Hippocampal formation (tissue), 2 donors: Measurements from ENCODE around the gene DAPK1.
A peak's percentile ranks its signal among the peaks of the same experiment; 100 is the strongest.

Experiments
- DNase-seq, 2 donors: peaks; one replicate each; lab custom pipeline; 2025; lab: John Stamatoyannopoulos, UW

DAPK1 gene

GRCh38 chr9:87643778-87644570, 146.3 kb downstream of the DAPK1 start:
- DNase-seq = no peak

GRCh38 chr9:87644659-87645058, 147.0 kb downstream of the DAPK1 start:
- no peak for DNase-seq

- no peak for DNase-seq
Measured at GRCh38 chr9:87646546-87646945, 148.9 kb downstream of the DAPK1 start.

GRCh38 chr9:87647114-87647513, 149.4 kb downstream of the DAPK1 start:
- DNase-seq = no peak

- no peak for DNase-seq
Measured at GRCh38 chr9:87648606-87649005, 150.9 kb downstream of the DAPK1 start.

- no peak for DNase-seq
Measured at GRCh38 chr9:87650611-87651295, 153.1 kb downstream of the DAPK1 start.

- DNase-seq = no peak
Measured at GRCh38 chr9:87651431-87651830, 153.8 kb downstream of the DAPK1 start.

GRCh38 chr9:87653941-87654340, 156.3 kb downstream of the DAPK1 start:
- no peak for DNase-seq

- DNase-seq = no peak
Measured at GRCh38 chr9:87655731-87656130, 158.1 kb downstream of the DAPK1 start.

GRCh38 chr9:87656485-87656884, 158.8 kb downstream of the DAPK1 start:
- no peak for DNase-seq

GRCh38 chr9:87657190-87657589, 159.5 kb downstream of the DAPK1 start:
- DNase-seq = no peak

- no peak for DNase-seq
Measured at GRCh38 chr9:87657893-87658292, 160.2 kb downstream of the DAPK1 start.

- no peak for DNase-seq
Measured at GRCh38 chr9:87658511-87658910, 160.8 kb downstream of the DAPK1 start.

- no peak for DNase-seq
Measured at GRCh38 chr9:87659534-87660419, 162.1 kb downstream of the DAPK1 start.

GRCh38 chr9:87661241-87661640, 163.6 kb downstream of the DAPK1 start:
- no peak for DNase-seq

- DNase-seq = peak in 1 of 2 donors; percentile 29
Measured at GRCh38 chr9:87662808-87663528, 165.3 kb downstream of the DAPK1 start.

GRCh38 chr9:87663556-87663955, 165.9 kb downstream of the DAPK1 start:
- no peak for DNase-seq

GRCh38 chr9:87664153-87665060, 166.7 kb downstream of the DAPK1 start:
- DNase-seq = no peak

GRCh38 chr9:87665505-87665904, 167.8 kb downstream of the DAPK1 start:
- DNase-seq = no peak

GRCh38 chr9:87667164-87667738, 169.6 kb downstream of the DAPK1 start:
- no peak for DNase-seq
